ENCODE measurements around the gene ITGAV.

Gene ITGAV

DNA sequence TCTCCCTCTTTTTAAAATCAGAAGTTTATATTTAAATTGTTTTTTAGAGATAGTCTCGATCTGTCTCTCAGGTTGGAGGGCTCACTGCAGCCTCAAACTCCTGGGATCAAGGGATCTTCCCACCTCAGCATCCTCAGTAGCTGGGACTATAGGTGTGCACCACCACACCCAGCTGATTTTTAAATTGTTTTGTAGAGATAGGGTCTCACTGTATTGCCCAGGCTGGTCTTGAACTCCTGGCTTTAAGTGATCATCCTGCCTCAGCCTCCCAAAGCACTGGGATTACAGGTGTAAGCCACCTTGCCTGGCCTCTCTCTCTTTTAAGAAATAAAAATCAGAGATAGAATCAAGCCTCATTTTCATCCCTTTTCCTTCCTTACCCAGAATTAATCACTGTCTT lies 126.1 kb downstream of the ITGAV start:
- Histone ChIP-seq H3K27ac (ENCODE audit: low read depth, low read length) (no peak overlapping the region), H3K27me3 (ENCODE audit: insufficient read depth, low read length) (no peaks in the 10 kb centered on the region), H2AK5ac (ENCODE audit: low read length) (no peak overlapping the region), H4K12ac (ENCODE audit: low read depth, low read length) (no peak overlapping the region), H3K4me1 (ENCODE audit: control insufficient read depth in 1 of 2, insufficient read depth in 2 of 2, low read length in 2 of 2) (no peaks in the 10 kb centered on the region), H4K8ac (ENCODE audit: low read depth, low read length) (no peak overlapping the region), H3K14ac (ENCODE audit: low read length) (no peak overlapping the region), H2BK120ac (ENCODE audit: insufficient read depth, low read length, poor library complexity) (no peak overlapping the region), H3K4ac (ENCODE audit: low read depth, low read length) (no peak overlapping the region), H3K79me2 (ENCODE audit: control insufficient read depth, insufficient read depth, low read length, poor library complexity) (no peaks in the 10 kb centered on the region), H4K91ac (ENCODE audit: low read depth, low read length) (no peak overlapping the region), H2BK12ac (ENCODE audit: low read length) (no peak overlapping the region), H3K23ac (ENCODE audit: low read length) (no peak overlapping the region), H3K9ac (ENCODE audit: low read length) (no peak overlapping the region), H3K4me2 (ENCODE audit: low read length) (no peak overlapping the region), H3K9me3 (ENCODE audit: insufficient read depth, low read depth, low read length) (no peaks in the 10 kb centered on the region), H3K18ac (ENCODE audit: low read length) (no peak overlapping the region), H3K36me3 (ENCODE audit: control insufficient read depth in 1 of 2, insufficient read depth in 2 of 2, low read length in 2 of 2) (no peaks in the 10 kb centered on the region), H3K79me1 (ENCODE audit: low read length) (no peaks in the 10 kb centered on the region), H2BK5ac (ENCODE audit: low read depth, low read length, poor library complexity) (no peak overlapping the region), H2AFZ (ENCODE audit: insufficient read depth, low read length, poor library complexity) (no peak overlapping the region), H3K4me3 (ENCODE audit: low read depth, low read length) (no peak overlapping the region)
- no peak for DNase-seq
- no CpG with 5 or more reads among the region's 1 CpG for WGBS (ENCODE audit: extremely low coverage, insufficient coverage, insufficient read length)

DNA sequence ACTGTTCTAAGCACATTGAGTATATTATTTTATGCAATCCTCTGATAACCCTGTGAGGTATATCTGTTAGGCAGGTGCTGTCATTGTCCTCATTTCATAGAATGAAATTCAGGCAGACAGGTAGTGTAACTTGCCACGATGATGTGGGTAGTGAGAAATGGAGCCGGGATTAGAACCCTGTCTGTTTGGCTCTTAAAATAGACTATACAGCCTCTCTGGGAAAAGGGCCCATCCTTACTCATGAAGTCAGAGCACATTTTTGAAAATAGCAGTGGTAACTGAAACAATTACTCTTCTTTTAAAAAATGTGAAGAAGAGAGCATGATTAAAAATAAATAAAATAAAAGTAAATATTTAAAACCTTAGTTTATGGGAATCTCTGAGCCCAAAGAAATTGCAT lies 127.0 kb downstream of the ITGAV start:
- no peak overlapping the region for H3K18ac ChIP-seq (ENCODE audit: low read length)
- H3K27ac ChIP-seq (ENCODE audit: low read depth, low read length) = no peak overlapping the region
- H2AK5ac ChIP-seq (ENCODE audit: low read length) = no peak overlapping the region
- H3K79me2 ChIP-seq (ENCODE audit: control insufficient read depth, insufficient read depth, low read length, poor library complexity) = no peaks in the 10 kb centered on the region
- DNase-seq = no peak
- whole genome bisulfite sequencing (ENCODE audit: extremely low coverage, insufficient coverage, insufficient read length) = no CpG with 5 or more reads among the region's 2 CpGs
- H4K91ac ChIP-seq (ENCODE audit: low read depth, low read length) = no peak overlapping the region
- no peak overlapping the region for H4K12ac ChIP-seq (ENCODE audit: low read depth, low read length)
- H3K14ac ChIP-seq (ENCODE audit: low read length) = no peak overlapping the region
- H3K79me1 ChIP-seq (ENCODE audit: low read length) = no peaks in the 10 kb centered on the region
- H3K9me3 ChIP-seq (ENCODE audit: insufficient read depth, low read depth, low read length) = no peaks in the 10 kb centered on the region
- no peaks in the 10 kb centered on the region for H3K4me1 ChIP-seq (ENCODE audit: control insufficient read depth in 1 of 2, insufficient read depth in 2 of 2, low read length in 2 of 2)
- H3K36me3 ChIP-seq (ENCODE audit: control insufficient read depth in 1 of 2, insufficient read depth in 2 of 2, low read length in 2 of 2) = no peaks in the 10 kb centered on the region
- H3K4me3 ChIP-seq (ENCODE audit: low read depth, low read length) = no peak overlapping the region
- no peak overlapping the region for H2BK12ac ChIP-seq (ENCODE audit: low read length)
- no peak overlapping the region for H2BK5ac ChIP-seq (ENCODE audit: low read depth, low read length, poor library complexity)
- H3K27me3 ChIP-seq (ENCODE audit: insufficient read depth, low read length) = no peaks in the 10 kb centered on the region
- H3K4me2 ChIP-seq (ENCODE audit: low read length) = no peak overlapping the region
- no peak overlapping the region for H3K4ac ChIP-seq (ENCODE audit: low read depth, low read length)
- H2BK120ac ChIP-seq (ENCODE audit: insufficient read depth, low read length, poor library complexity) = no peak overlapping the region
- H3K9ac ChIP-seq (ENCODE audit: low read length) = no peak overlapping the region
- H4K8ac ChIP-seq (ENCODE audit: low read depth, low read length) = no peak overlapping the region
- no peak overlapping the region for H3K23ac ChIP-seq (ENCODE audit: low read length)
- H2AFZ ChIP-seq (ENCODE audit: insufficient read depth, low read length, poor library complexity) = no peak overlapping the region

DNA sequence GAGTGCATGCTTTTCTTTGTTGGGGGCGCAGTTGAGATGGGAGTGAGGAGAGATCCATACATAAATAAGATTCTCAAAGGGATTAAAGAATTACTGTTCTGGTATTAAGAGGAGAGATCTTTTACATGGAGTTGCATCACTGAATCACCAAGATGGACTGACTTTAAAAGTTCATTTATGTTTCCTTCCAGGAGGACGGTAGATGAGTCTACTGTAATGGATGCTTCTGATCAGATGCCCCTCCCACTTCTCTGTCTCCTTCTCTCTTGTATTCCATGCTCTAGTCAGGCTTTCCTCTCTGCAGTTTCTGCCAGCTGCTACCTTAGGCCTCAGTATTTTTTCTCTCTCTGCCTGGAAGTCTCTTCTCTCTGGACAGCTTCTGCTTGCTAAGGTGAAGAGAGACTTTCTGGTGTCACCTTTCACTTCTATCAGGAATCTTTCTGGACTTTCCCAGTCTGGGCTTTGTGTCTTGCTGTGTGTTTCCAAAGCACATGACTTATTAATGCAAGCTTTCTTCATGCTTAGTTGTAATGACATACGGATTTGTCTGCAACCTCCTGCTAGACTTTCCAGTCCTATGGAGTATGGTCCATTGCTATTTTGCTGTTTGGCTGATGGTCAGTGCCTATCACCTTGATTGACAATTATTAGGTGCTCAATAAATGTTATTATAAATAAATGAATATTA lies 127.6 kb downstream of the ITGAV start:
- Histone ChIP-seq H2BK5ac (ENCODE audit: low read depth, low read length, poor library complexity) (no peak overlapping the region), H3K79me2 (ENCODE audit: control insufficient read depth, insufficient read depth, low read length, poor library complexity) (no peaks in the 10 kb centered on the region), H3K23ac (ENCODE audit: low read length) (no peak overlapping the region), H3K79me1 (ENCODE audit: low read length) (no peaks in the 10 kb centered on the region), H3K4me3 (ENCODE audit: low read depth, low read length) (no peak overlapping the region), H3K4me2 (ENCODE audit: low read length) (no peak overlapping the region), H3K14ac (ENCODE audit: low read length) (no peak overlapping the region), H2AFZ (ENCODE audit: insufficient read depth, low read length, poor library complexity) (no peak overlapping the region), H3K27ac (ENCODE audit: low read depth, low read length) (no peak overlapping the region), H3K18ac (ENCODE audit: low read length) (no peak overlapping the region), H3K4ac (ENCODE audit: low read depth, low read length) (no peak overlapping the region), H3K27me3 (ENCODE audit: insufficient read depth, low read length) (no peaks in the 10 kb centered on the region), H3K9me3 (ENCODE audit: insufficient read depth, low read depth, low read length) (no peaks in the 10 kb centered on the region), H4K12ac (ENCODE audit: low read depth, low read length) (no peak overlapping the region), H3K9ac (ENCODE audit: low read length) (no peak overlapping the region), H3K4me1 (ENCODE audit: control insufficient read depth in 1 of 2, insufficient read depth in 2 of 2, low read length in 2 of 2) (no peaks in the 10 kb centered on the region), H2BK12ac (ENCODE audit: low read length) (no peak overlapping the region), H2BK120ac (ENCODE audit: insufficient read depth, low read length, poor library complexity) (no peak overlapping the region), H2AK5ac (ENCODE audit: low read length) (no peak overlapping the region), H3K36me3 (ENCODE audit: control insufficient read depth in 1 of 2, insufficient read depth in 2 of 2, low read length in 2 of 2) (no peaks in the 10 kb centered on the region), H4K8ac (ENCODE audit: low read depth, low read length) (no peak overlapping the region), H4K91ac (ENCODE audit: low read depth, low read length) (no peak overlapping the region)
- WGBS (ENCODE audit: extremely low coverage, insufficient coverage, insufficient read length) = no CpG with 5 or more reads among the region's 3 CpGs
- no peak for DNase-seq

DNA sequence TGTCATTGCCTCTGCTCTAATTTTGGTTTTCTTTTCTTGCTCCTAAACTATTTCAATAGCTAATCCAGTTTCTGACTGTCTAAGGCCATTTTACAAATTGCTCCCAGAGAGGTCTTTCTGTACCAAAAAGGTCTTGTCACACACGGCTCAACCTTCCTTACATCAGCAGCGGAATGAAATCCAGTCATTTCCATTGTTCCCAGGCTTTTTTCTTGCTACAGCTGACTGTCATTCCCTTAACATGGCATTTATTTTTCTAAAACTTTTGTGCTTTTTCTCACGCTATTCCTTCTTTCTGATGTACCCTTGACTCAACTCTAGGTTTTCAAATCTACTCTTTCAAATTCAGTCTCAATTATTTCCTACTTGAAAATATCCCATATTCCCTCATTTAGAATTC lies 128.3 kb downstream of the ITGAV start:
- H3K23ac ChIP-seq (ENCODE audit: low read length) = no peak overlapping the region
- no peak overlapping the region for H4K91ac ChIP-seq (ENCODE audit: low read depth, low read length)
- H3K79me2 ChIP-seq (ENCODE audit: control insufficient read depth, insufficient read depth, low read length, poor library complexity) = no peaks in the 10 kb centered on the region
- H2BK12ac ChIP-seq (ENCODE audit: low read length) = no peak overlapping the region
- H2AK5ac ChIP-seq (ENCODE audit: low read length) = no peak overlapping the region
- H2AFZ ChIP-seq (ENCODE audit: insufficient read depth, low read length, poor library complexity) = no peak overlapping the region
- no peak overlapping the region for H3K4me2 ChIP-seq (ENCODE audit: low read length)
- H3K79me1 ChIP-seq (ENCODE audit: low read length) = no peaks in the 10 kb centered on the region
- WGBS (ENCODE audit: extremely low coverage, insufficient coverage, insufficient read length) = no CpG with 5 or more reads among the region's 3 CpGs
- no peaks in the 10 kb centered on the region for H3K4me1 ChIP-seq (ENCODE audit: control insufficient read depth in 1 of 2, insufficient read depth in 2 of 2, low read length in 2 of 2)
- DNase-seq = no peak
- no peak overlapping the region for H3K4ac ChIP-seq (ENCODE audit: low read depth, low read length)
- no peak overlapping the region for H2BK120ac ChIP-seq (ENCODE audit: insufficient read depth, low read length, poor library complexity)
- no peak overlapping the region for H4K12ac ChIP-seq (ENCODE audit: low read depth, low read length)
- H3K18ac ChIP-seq (ENCODE audit: low read length) = no peak overlapping the region
- no peak overlapping the region for H3K4me3 ChIP-seq (ENCODE audit: low read depth, low read length)
- no peaks in the 10 kb centered on the region for H3K36me3 ChIP-seq (ENCODE audit: control insufficient read depth in 1 of 2, insufficient read depth in 2 of 2, low read length in 2 of 2)
- H3K9me3 ChIP-seq (ENCODE audit: insufficient read depth, low read depth, low read length) = no peaks in the 10 kb centered on the region
- no peak overlapping the region for H3K14ac ChIP-seq (ENCODE audit: low read length)
- H2BK5ac ChIP-seq (ENCODE audit: low read depth, low read length, poor library complexity) = no peak overlapping the region
- H3K27me3 ChIP-seq (ENCODE audit: insufficient read depth, low read length) = no peaks in the 10 kb centered on the region
- no peak overlapping the region for H4K8ac ChIP-seq (ENCODE audit: low read depth, low read length)
- H3K27ac ChIP-seq (ENCODE audit: low read depth, low read length) = no peak overlapping the region
- H3K9ac ChIP-seq (ENCODE audit: low read length) = no peak overlapping the region
